SU-DHL-6 (cell line): ENCODE measurements around the gene ZNF789.

Experiments used
- H2AFZ ChIP-seq: fragments of 200-600 bp; sonication (generic); 2 replicates; pipeline ENCODE4 v1.6.1; 2014; ENCODE audit warnings: low read depth, mild to moderate bottlenecking, moderate library complexity, mixed read lengths, antibody characterized with exemption, low read length; ENCODE audit not compliant: severe bottlenecking
- H3F3A ChIP-seq: fragments of 200-600 bp; shearing (Covaris generic); 2 replicates; pipeline ENCODE4 v1.6.0; 2016; ENCODE audit warnings: antibody characterized with exemption, mild to moderate bottlenecking; ENCODE audit not compliant: insufficient read depth
- H3K27ac ChIP-seq: fragments of 200-600 bp; sonication (generic); 2 replicates; pipeline ENCODE4 v1.5.1; 2016; ENCODE audit warnings: low read depth, mild to moderate bottlenecking, low read length, moderate library complexity, mixed read lengths
- H3K27me3 ChIP-seq: fragments of 200-600 bp; sonication (generic), shearing (Covaris generic); 2 replicates; pipeline ENCODE4 v1.6.0; 2014; ENCODE audit warnings: mild to moderate bottlenecking, low read length
- H3K36me3 ChIP-seq: fragments of 200-600 bp; sonication (generic); 2 replicates; pipeline ENCODE4 v1.6.1; 2014; ENCODE audit warnings: mild to moderate bottlenecking, low read length, mixed read lengths
- H3K4me2 ChIP-seq: fragments of 300-600, 200-600 bp; shearing (Covaris generic), sonication (generic); 2 replicates; pipeline ENCODE4 v1.6.0; 2014; ENCODE audit warnings: low read length, low read depth, mild to moderate bottlenecking; ENCODE audit not compliant: poor library complexity, severe bottlenecking
- H3K4me3 ChIP-seq: fragments of 200-600 bp; sonication (generic); 2 replicates; pipeline ENCODE4 v1.5.1; 2014; ENCODE audit warnings: antibody characterized with exemption, low read length, mild to moderate bottlenecking, mixed read lengths; ENCODE audit not compliant: insufficient read depth, poor library complexity, severe bottlenecking
- H3K79me2 ChIP-seq: fragments of 200-600 bp; sonication (generic); 2 replicates; pipeline ENCODE4 v1.6.1; 2014; ENCODE audit warnings: mild to moderate bottlenecking, low read length, moderate library complexity; ENCODE audit not compliant: insufficient read depth
- H3K9ac ChIP-seq: fragments of 200-600 bp; sonication (generic); 2 replicates; pipeline ENCODE4 v1.7.0; 2014; ENCODE audit warnings: mild to moderate bottlenecking, low read length
- H3K9me2 ChIP-seq: fragments of 200-600 bp; sonication (generic); replicated peaks from 2 replicates; pipeline ENCODE4 v1.6.1; 2014; ENCODE audit warnings: low read length; ENCODE audit not compliant: insufficient read depth
- H3K9me3 ChIP-seq: fragments of 200-600 bp; sonication (generic); 2 replicates; pipeline ENCODE4 v1.6.1; 2014; ENCODE audit warnings: low read length, mixed read lengths; ENCODE audit not compliant: insufficient read depth
- H4K20me1 ChIP-seq: fragments of 200-600 bp; sonication (generic); 2 replicates; pipeline ENCODE4 v1.6.1; 2014; ENCODE audit warnings: low read depth, mild to moderate bottlenecking, antibody characterized with exemption, low read length, moderate library complexity, mixed read lengths
- EZH2phosphoT487 ChIP-seq: fragments of 200-600 bp; sonication (generic), shearing (Covaris generic); conservative IDR thresholded peaks from 2 replicates; pipeline ENCODE4 v1.6.1; 2018; ENCODE audit warnings: mild to moderate bottlenecking, antibody characterized with exemption, low read length, moderate library complexity, mixed read lengths
- TF ChIP-seq, protein P1 (sequence below): fragments of 200-600 bp; sonication (generic); IDR thresholded peaks from one replicate; pipeline ENCODE4 v1.5.1; 2017; ENCODE audit warnings: antibody characterized with exemption, mild to moderate bottlenecking, low read length, moderate library complexity; ENCODE audit not compliant: insufficient read depth, poor library complexity, severe bottlenecking

The ZNF789 gene

GRCh38 chr7:99452541-99452940, 20.1 kb upstream of the ZNF789 start:
- H3K9me3 ChIP-seq: no peaks in the 10 kb centered on the region
- no peak overlapping the region for H3K27ac ChIP-seq
- H3K79me2 ChIP-seq: no peaks in the 10 kb centered on the region
- H3K9me2 ChIP-seq: no peaks in the 10 kb centered on the region
- no peaks in the 10 kb centered on the region for H3K27me3 ChIP-seq
- no peaks in the 10 kb centered on the region for H4K20me1 ChIP-seq
- no peaks in the 10 kb centered on the region for H3F3A ChIP-seq
- no peak overlapping the region for H3K9ac ChIP-seq
- TF ChIP-seq, protein P1, sequence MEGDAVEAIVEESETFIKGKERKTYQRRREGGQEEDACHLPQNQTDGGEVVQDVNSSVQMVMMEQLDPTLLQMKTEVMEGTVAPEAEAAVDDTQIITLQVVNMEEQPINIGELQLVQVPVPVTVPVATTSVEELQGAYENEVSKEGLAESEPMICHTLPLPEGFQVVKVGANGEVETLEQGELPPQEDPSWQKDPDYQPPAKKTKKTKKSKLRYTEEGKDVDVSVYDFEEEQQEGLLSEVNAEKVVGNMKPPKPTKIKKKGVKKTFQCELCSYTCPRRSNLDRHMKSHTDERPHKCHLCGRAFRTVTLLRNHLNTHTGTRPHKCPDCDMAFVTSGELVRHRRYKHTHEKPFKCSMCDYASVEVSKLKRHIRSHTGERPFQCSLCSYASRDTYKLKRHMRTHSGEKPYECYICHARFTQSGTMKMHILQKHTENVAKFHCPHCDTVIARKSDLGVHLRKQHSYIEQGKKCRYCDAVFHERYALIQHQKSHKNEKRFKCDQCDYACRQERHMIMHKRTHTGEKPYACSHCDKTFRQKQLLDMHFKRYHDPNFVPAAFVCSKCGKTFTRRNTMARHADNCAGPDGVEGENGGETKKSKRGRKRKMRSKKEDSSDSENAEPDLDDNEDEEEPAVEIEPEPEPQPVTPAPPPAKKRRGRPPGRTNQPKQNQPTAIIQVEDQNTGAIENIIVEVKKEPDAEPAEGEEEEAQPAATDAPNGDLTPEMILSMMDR: no peak
- no peak for TF ChIP-seq EZH2phosphoT487
- H3K4me2 ChIP-seq: no peak overlapping the region
- H3K36me3 ChIP-seq: peaks cover 5% of the 10 kb centered on the region; the same call in 1 of the 2 replicates
- no peak overlapping the region for H2AFZ ChIP-seq
- no peak overlapping the region for H3K4me3 ChIP-seq

- no peaks in the 10 kb centered on the region for H4K20me1 ChIP-seq
Observed at GRCh38 chr7:99453105-99453504, 19.6 kb upstream of the ZNF789 start.

GRCh38 chr7:99455874-99456273, 16.8 kb upstream of the ZNF789 start:
- H3K4me2 ChIP-seq: no peak overlapping the region
- peaks cover 22% of the 10 kb centered on the region for H3F3A ChIP-seq
- no peaks in the 10 kb centered on the region for H3K9me2 ChIP-seq
- no peaks in the 10 kb centered on the region for H3K27me3 ChIP-seq
- no peak for TF ChIP-seq EZH2phosphoT487
- TF ChIP-seq, protein P1: no peak
- no peak overlapping the region for H3K4me3 ChIP-seq
- H3K79me2 ChIP-seq: peaks cover 29% of the 10 kb centered on the region
- H4K20me1 ChIP-seq: peaks cover 4% of the 10 kb centered on the region; the same call in 1 of the 2 replicates
- H3K36me3 ChIP-seq: peaks cover 8% of the 10 kb centered on the region
- no peak overlapping the region for H2AFZ ChIP-seq
- H3K9me3 ChIP-seq: no peaks in the 10 kb centered on the region
- no peak overlapping the region for H3K9ac ChIP-seq
- no peak overlapping the region for H3K27ac ChIP-seq

More at GRCh38 chr7:99453105-99453504, 19.6 kb upstream of the ZNF789 start:
- Histone ChIP-seq H3K27ac (no peak overlapping the region), H3F3A (no peaks in the 10 kb centered on the region), H3K9me2 (no peaks in the 10 kb centered on the region), H3K9ac (no peak overlapping the region), H2AFZ (no peak overlapping the region), H3K4me2 (no peak overlapping the region), H3K79me2 (peaks cover 3% of the 10 kb centered on the region; the same call in 1 of the 2 replicates), H3K27me3 (no peaks in the 10 kb centered on the region), H3K9me3 (no peaks in the 10 kb centered on the region), H3K4me3 (no peak overlapping the region), H3K36me3 (peaks cover 5% of the 10 kb centered on the region; the same call in 1 of the 2 replicates)
- TF ChIP-seq, protein P1: no peak
- TF ChIP-seq EZH2phosphoT487: no peak
